ENCODE results near the gene RFT1.

RFT1 gene

DNA sequence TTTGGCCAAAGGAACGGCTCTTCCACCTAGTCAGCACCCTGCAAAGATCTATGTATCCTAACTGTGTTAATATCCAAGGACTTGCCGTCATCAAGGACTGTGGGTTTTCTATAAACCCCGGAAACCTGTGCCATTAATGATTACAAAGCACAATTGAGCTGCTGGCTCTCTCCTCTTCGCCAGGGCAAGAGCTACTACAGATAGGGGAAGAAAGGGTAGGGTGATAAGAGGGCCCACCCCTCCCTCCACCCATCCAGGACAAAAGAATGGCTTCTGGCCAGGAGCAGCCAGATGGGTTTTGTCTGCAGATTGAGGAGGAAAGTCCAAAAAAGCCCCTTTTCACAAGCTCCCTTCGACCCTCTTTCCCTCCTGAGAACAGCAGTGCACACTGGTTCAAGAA is 9.9 kb downstream of the RFT1 start:
- no peak for DNase-seq

DNA sequence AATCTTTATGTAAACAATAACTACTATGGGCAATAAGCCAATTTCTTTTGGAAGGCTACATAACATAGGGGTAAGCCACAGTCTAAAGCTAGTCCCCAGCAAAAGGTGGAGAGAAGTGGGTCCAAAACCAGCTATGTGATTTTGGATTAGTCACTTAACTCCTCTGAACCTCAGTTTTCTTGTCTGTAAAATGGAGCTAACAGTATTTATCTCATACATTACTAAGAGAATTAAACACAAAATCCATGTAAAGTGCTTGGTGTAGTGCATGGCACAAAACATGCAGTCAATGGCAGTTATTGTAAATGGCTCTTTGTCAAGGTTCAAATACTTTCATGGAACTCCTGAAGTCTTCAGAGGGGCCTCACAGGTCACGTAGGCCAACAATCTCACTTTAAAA is 13.3 kb downstream of the RFT1 start:
- no peak for DNase-seq

DNA sequence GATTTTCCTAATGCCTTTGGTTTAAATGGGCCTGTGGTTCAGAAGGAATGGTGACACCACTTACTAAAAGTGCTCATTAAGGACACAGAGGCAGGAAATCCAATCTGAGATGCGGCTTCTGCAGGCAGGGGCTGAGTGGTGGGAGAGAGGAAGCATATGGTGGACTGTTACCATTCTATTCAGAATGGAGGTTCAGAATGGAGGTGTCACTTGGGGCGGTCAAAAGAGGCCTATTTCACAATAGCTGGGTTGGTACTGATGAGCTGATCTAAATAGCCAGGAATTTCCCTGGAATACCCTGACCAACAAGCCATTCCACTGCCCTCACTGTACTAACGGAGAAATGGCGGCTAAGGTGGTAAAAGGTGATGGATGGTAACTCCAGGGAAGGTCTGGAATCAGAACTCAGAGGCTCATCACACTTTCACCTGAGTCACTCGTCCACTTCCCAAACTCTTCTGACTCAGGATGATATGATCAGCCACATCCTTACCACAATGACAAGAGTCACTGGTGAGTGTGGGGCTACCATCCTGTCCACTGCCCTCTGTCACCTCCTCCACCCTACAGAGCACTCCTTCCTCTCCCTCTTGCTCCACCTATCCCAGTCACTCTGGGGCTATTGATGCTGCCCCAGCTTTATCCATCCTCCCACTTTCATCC is 15.7 kb downstream of the RFT1 start:
- no peak for DNase-seq

DNA sequence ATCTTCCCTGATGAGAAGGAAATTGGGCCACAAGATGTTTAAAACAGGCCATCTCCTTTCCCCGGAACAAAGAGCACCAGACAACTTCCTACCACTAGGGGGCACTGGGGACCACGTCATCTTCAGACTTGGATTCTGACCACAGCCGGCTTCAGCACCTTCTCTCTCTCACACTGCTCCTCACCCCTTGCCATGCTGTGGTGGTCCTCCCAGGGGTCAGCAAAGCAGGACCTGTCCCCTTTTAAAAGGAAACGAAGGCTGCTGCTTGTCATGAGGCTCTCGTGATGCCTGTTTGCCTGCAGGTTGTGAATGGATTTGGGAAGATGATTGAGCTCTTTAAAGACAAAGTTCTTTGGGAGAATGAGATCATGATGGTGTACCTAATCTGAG is 16.2 kb downstream of the RFT1 start:
- peak; percentile 32 to 66 (median 52) for DNase-seq

DNA sequence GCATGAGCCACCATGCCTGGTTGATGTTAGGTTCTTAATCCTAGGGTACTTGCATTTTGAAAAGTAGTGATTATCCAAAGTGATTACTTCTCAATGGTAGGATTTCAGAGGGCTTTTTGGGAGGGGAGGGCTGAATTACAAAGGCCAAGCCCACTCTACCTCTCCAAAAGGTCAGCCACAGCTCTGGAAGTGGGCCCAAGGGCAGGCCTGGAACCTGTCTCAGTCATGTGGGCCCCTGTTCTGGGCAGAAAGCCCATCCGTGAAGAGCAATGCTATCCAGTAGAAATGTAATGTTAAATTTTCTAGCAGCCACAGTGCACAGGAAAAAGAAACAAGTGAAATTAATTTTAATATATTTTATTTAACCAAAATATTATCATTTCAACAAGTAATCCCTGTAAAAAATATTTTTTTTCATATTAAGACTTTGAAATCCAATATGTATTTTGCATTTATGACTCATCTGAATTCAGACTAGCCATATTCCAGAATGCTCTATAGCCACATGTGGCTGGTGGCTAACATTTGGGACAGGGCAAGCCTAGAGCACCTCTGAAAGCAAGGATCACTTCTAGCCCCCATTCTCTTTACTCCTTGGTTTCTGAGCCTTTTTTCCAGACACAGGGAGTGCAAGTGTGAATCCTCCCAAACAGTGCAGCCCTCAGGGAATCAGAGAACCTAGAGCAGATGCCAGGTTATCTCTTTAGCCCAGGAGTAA is 16.8 kb downstream of the RFT1 start:
- no peak for DNase-seq

DNA sequence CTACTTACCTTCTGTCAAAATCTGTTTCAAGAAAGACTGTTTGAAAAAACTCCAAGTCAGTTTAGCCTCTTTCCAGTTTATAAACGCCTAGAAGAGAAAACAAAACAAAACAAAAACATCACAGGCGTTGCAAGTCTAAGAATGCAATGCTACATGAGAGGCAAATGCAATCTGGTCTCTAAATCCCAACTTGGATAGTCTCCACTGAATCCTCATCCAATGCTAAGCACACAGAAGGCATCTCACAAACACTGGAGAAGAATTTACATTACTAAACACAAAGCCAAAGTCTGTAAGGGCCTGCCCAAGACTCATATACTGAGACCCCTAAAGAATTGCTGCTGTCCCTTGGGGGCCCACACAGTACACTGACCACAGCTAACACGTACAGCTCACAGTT is 18.4 kb downstream of the RFT1 start:
- DNase-seq: no peak

DNA sequence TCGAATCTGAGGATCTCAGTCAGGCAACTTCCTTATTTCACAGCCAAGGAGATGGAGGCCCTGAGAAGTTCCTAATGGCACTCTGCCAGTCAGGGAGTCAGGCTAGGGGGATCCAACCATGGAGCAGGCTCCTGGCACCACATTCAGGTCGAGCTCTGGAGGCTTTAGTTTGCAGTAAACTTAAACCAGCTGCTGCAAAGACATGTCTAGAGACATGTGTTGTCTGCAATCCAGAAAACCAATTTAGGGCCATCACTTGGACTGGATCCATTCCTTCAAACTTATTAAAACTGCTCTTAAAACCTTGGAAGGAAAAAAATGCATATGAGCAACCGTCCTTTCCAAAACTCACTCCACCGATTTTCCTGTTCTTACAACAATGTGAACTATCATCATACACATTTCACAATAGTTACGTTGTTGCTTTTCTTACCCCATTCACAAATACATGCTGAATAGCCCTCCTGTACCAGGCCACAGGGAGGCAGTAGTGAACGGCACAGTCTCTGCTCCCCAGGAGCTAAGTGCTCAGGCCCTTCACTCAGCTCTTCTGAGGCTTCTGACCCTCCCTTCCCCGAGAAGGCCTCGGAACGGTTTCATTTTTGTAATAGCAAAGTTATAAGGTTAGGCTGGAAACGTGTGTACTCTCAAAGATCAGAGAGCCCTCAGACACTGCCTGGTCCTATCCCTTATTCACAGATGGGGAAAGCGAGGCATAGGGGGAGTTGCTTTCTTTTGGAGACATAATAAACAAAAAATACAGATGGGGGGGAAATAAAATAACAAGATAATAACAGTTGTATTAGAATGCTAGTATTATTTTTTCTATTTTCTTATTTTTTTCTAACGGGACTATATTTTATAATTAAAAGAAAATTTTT is 20.1 kb downstream of the RFT1 start:
- peak in 1 of 4 experiments; percentile 24 for DNase-seq

DNA sequence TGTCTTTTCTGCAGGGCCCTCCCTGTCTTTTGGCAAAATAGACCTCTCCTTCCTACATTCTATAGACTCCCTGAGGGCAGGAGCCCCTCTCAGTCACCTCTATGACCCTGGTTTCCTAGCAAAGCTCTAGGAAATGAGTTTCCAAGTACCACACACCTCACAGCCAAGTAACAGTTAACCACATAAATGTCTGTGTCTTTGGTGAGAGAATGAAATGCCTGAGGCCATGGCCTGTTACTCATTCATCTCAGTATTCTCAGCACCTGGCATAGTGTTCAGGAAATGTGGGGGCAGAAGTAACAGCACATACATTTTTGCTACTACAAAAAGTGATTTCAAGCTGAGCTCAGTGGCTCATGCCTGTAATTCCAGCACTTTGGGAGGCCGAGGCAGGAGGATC is 21.0 kb downstream of the RFT1 start:
- DNase-seq: no peak

DNA sequence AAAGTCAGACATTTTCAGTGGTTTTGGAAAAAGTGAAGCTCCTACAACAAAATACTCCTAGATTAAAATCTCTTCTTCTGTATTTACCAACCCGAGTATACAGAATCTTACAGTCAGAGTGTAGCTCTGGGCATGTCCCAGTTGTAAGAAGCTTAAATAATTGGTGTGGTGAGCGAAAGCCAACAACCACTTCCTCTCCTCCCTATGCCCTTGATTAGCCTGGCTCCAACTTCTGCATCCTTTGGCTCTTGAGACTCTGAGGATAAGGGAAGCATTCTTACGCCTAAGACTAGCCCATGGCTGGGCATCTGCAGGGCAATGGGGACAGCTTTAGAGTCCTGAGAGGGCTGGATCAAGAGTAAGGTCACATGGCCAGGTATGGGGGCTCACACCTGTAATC is 25.5 kb downstream of the RFT1 start:
- no peak for DNase-seq

DNA sequence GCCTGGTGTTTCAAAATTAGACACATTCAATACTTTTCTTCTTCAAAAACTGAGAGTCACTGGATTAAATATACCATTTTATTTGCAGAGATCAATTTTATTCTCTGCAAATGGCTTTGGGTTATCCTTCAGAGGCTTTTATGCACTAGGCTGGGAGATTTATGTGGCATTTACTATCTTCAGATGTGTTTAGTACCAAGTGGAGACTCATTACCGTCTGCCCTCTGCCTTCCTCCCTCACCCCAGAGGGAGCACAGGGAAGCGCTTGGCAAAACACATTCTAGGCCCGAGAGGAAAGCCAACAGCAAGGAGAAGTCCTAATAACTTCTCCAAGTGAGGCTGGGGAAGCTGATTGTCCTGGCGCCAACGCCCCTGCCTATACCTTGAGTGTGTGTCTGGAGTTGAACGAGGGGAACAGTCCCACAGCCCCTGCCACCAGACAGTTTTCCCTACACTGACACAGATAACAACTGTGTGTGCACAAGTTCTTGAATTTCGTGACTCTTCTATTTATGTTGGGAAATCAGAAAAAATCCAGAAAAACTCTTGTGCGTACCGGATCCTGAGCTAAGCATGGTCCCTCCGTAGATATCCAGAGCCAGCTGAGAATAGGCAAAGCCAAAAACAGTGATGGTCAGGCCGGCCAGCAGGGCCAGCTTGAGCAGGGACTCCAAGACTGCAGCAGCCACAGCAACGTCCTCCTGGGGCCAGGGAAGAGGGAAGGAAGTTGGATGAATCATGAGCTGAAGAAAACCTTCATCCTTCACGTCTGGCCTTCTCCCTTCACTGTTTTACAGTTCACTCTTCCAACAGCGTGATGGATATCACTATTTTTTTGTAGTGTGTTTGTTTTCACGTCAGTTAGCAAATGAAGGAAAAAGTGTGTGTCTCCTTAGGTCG is 26.6 kb downstream of the RFT1 start:
- no peak for DNase-seq

DNA sequence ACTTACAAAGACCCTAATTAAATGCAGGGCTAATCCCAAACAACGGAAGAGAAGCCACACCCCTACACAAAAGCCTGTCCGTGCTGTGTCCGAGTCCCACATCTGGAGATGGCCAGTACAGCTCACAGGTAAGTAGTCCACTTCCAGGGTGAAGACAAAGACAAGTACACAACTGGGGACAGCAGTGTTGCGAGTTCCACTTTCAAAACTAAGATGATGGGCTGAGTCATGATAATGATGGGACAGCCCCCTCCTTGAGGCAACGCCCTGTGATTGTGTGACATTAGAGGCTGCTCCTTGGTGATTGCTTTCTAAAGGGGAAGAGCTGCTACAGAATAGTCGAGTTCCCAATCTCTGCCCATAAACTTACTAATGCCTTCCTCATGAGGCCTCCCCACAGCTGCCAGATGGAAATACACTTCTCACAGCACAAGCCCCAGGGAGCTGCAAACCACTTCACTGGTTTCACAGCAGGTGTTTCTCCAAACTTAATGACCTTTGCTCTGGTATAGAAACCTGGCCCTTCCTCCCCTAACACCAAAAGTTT is 27.6 kb downstream of the RFT1 start:
- DNase-seq: no peak

DNA sequence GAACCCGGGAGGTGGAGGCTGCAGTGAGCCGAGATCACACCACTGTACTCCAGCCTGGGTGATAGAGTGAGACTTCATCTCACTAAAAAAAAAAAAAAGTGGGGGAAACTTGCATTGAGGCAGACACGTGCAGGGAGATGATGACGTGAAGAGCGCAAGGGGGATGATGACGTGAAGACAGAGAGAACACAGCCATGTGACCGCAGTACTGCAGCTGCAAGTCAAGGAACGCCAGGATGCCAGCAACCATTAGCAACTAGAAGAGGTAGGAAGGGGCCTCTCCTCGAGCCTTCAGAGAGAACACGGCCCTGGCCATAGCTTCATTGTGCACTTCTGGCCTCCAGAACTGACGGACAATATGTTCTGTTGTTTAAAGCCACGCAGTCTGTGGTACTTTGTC is 28.3 kb downstream of the RFT1 start:
- DNase-seq: no peak

DNA sequence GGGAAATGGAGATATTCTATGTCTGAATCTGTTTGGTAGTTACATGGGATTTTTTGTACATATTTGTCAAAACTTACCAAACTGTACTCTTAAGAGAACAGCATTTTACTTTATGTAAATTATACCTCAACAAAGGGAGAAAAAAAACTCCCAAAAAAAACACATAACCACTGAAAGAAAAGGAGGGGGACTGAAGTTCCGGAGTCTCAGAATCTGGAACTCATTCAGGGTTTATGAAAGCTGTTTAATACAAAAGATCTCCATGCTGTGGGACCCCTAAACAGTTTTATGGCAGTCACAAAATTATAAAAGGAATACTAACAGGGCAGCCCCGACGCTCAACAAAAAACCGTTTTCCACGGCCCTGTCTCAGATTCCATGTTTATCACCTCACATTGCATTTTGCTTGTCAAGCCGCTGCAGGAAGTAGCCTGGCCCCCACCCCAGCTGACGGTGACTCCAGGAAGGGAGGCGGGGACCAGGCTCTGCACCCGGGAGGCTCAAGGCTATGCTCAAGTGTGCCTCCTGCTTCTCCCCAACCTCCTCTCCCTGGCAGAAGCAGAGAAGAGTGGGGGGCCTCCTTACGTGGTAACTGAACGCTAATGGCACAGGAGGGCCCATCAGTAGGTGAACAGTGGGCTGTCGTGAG is 29.3 kb downstream of the RFT1 start:
- peak in 1 of 4 experiments; percentile 4 for DNase-seq

DNA sequence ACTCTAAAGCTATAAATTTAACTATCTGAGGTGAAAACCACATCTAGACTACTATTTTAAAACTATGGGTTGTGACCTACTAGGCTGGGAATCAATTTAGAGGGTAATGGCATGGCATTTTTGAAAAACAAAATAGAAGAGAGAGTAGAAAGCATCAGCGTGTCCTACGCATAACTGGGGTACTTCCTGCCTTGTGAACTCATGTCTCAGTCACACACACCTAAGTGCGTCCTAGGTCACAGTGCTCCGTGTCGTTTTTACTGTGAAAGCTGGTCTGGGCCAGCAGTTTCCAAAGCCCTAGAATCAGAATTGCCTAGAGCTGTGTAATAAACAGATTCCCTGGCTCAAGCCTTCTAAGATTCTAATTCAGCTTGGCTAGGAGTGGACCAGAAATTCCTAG is 32.3 kb downstream of the RFT1 start:
- no peak for DNase-seq

DNA sequence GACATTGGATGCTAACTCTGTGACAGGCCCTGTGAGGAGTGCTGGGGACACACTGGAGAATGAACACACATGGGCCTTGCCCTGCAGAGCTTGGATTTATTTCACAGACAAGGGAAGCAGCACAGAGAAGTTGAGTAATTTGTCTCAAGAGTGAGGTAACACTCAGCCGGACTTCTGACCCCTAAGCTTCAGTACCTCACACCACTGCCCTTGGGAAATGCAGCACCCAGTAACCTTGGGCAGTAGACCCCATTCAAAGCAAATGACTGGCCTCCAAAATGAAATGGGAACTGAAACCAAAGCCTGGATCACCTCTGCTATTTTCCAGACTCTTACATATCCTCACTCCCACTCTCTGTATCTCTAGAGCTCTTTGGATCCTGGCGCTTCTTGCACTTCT is 37.3 kb downstream of the RFT1 start:
- no peak for DNase-seq

DNA sequence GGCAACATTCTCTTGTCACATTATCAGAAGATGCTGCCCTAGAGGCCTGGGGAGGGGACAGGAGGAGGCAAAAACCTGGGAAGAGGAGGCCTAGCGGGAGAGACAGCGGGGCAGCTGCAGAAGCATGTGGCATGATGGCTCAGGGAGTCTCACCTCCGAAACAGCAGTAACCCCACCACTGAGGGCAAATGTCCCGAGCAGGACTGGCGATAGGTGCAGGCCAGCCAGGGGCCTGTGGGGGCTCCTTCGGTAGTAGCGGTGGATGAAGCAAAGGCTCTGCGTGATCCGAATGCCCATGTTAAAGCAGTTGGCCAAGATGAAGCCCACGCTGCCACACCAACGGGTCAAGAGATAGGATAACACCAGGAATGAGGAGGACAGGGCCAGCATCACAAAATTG is 38.0 kb downstream of the RFT1 start:
- DNase-seq: no peak

DNA sequence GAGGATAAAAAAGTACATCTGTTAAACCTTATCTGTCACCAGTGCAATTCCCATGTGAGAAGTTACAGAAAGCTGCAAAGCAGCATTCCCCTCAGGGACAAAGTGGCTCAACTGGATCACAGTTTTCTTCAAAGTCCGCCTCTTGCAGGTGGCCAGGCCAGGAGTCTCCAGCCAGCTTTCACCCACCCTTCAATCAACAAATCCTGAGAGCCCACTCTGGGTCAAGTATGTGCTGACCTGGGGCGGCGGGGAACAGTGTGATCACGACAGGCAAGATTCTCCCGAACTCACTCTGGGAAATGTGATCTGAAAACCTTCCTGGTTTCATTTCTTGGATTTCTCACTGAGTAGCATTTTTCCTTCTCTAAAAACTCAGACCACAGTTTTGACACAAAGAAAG is 39.2 kb downstream of the RFT1 start:
- no peak for DNase-seq

DNA sequence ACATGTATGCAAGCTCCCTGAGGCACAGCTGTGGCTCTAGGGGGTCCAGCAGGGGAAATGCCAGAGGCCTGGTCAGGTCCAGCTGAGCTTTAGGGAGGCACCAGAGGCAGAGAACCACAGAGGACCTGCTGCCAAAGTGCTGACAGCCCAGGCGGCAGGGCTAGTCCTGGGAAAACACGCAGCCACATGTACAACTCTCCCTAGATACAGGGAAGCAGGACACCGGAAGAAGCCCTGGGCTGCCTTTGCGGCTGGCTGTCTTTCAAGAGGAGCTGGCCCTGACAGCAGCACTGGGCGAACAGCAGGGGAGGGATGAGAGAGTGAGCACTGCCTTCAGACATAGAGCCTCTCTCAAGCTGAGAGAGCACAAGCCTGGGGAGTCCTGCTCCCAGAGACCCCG is 40.7 kb downstream of the RFT1 start:
- DNase-seq: no peak

DNA sequence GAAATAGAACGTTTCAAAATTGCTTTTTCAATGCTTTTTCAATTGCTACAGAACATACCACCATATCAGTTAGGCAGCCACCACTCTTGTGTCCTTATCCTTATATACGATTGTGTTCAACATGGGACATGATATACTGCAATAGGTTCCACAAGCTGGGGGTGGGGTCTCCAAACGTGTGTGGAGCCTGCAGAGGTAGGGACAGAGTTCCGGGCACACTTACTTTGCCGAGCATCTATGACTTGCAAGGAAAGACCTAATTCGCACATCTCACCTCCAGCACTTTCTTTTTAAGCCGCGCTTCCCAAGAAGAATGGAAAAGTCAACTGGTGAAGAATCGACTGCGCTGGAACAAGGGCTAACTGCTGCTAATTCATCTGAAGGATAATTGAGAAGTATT is 44.8 kb downstream of the RFT1 start:
- no peak for DNase-seq

DNA sequence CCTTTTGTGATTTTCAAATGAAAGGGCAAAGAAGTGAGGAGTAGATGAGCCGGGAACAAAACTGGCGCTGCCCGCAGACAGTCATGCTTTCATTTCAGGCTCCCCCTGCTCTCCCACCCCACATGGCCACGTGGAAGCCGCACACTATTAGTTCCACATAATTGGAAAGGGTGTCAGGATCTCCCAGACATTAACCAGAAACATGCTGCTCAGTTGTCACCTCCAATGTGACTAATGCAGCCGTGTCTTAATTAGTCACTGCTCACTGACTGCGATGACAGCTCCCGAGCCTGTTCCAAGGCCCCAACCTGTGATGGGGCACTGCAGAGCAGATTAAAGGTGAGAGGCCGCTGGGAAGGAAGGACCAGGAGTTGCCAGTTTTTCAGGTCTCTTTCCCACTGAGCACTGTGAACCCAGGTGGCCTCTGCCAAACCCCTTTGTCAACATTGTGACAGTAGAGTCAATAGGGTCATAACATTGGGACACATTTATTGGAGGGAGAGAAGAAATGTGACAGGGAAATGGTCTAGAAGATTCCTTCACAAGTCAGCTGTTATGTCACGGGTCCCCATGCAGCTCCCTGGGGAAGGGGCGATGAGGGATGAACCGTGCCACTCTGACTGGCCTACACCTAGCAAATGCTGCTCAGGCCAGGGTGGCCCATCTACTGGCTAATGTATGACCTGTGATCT is 45.8 kb downstream of the RFT1 start:
- no peak for DNase-seq

DNA sequence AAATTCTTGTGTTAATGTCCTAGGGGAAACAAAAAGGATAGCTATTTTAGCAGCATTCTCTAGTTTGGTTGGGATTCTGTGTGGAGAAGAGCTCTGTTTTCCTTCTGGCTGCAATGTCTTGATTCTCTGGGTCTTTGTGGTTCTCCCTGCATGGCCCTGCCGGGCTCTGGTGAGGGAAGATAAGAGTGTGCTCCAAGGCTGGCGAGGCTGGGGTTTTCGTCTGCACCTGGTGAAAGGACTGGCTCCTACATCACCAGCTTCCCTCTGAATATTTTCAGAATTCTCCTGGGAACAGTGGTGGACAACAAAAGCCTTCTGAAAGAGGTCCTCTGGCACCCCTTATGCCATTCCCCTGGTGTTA is 46.3 kb downstream of the RFT1 start:
- no peak for DNase-seq

DNA sequence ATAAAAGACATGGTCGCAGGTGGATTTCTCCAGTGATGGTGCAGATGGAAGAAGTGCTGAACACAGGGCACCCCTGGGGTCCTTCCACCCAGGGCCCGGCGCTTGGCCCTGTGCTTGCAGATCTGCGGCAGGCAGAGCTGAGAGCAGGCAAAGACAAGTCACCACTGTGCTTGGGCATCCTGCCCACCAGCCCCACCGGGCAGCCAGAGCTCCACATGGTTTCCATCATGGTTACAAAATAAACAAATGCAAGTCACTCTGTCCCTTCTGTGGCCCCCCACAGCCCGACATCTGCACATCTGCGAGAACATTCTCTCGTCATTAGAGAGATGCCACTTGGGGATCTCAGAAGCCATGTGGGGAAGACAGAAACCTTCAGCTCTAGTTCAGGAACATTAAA is 46.7 kb downstream of the RFT1 start:
- no peak for DNase-seq

Measured in activated naive CD4-positive, alpha-beta T cell (primary cell).